KBM-7 (cell line): Measurements from ENCODE around the gene PLD3.
A peak's percentile ranks its signal among the peaks of the same experiment; 100 is the strongest.
"Not testable (repeated sequence)": the region's sequence is repeated elsewhere in the genome, so short reads cannot be mapped to it uniquely, and the experiment has no call there.

Experiments used
- DNase-seq: peaks from one replicate; pipeline ENCODE4 v3.0.0-alpha.2; 2015
- in situ Hi-C: fragments of 300-500 bp; cut with MboI; formaldehyde crosslinking; loops from 2 replicates; pipeline ENCODE4 v1.14.3; 2020; ENCODE audit warnings: low sequenced_read_pairs, low pct_unique_long_range_greater_than_20kb, mixed read lengths

Gene PLD3

GRCh38 chr19:40407714-40408597, 59.5 kb downstream of the PLD3 start:
- in situ Hi-C loops, result no loop called here
- no peak for DNase-seq

- in situ Hi-C loops, DNase-seq: not testable (repeated sequence)
Measured at GRCh38 chr19:40408598-40408925, 60.1 kb downstream of the PLD3 start.

- DNase-seq, result no peak
- in situ Hi-C loops, result no loop called here
Measured at GRCh38 chr19:40410030-40410389, 61.5 kb downstream of the PLD3 start.

GRCh38 chr19:40411125-40411842, 62.8 kb downstream of the PLD3 start:
- DNase-seq, result no peak
- in situ Hi-C loops, result no loop called here

- no peak for DNase-seq
- in situ Hi-C loops, result no loop called here
Measured at GRCh38 chr19:40411958-40412499, 63.5 kb downstream of the PLD3 start.

GRCh38 chr19:40412866-40413265, 64.4 kb downstream of the PLD3 start:
- no peak for DNase-seq
- in situ Hi-C loops, result no loop called here

- no peak for DNase-seq
- in situ Hi-C loops, result no loop called here
Measured at GRCh38 chr19:40413291-40413845, 64.9 kb downstream of the PLD3 start, which contains the start of gene PRX. PRX (minus strand) TSS chr19:40413378; CDS start chr19:40407932, 5,446 bp downstream.

GRCh38 chr19:40414542-40415535, 66.3 kb downstream of the PLD3 start:
- no peak for DNase-seq
- in situ Hi-C loops, result no loop called here

- in situ Hi-C loops, result no loop called here
Measured at GRCh38 chr19:40415768-40416167, 67.3 kb downstream of the PLD3 start.

GRCh38 chr19:40416918-40417642, 68.6 kb downstream of the PLD3 start:
- in situ Hi-C loops, result no loop called here
- DNase-seq, result peak; percentile 70

More at GRCh38 chr19:40415768-40416167, 67.3 kb downstream of the PLD3 start:
- DNase-seq, result no peak

GRCh38 chr19:40417643-40417981, 69.1 kb downstream of the PLD3 start:
- DNase-seq, result no peak
- in situ Hi-C loops, result no loop called here

- in situ Hi-C loops, result no loop called here
Measured at GRCh38 chr19:40418040-40418439, 69.5 kb downstream of the PLD3 start.

GRCh38 chr19:40419066-40419612, 70.6 kb downstream of the PLD3 start:
- in situ Hi-C loops, result no loop called here

More at GRCh38 chr19:40418040-40418439, 69.5 kb downstream of the PLD3 start:
- no peak for DNase-seq

GRCh38 chr19:40419780-40420179, 71.3 kb downstream of the PLD3 start:
- in situ Hi-C loops, result no loop called here
- no peak for DNase-seq

More at GRCh38 chr19:40419066-40419612, 70.6 kb downstream of the PLD3 start:
- no peak for DNase-seq

GRCh38 chr19:40420451-40420765, 71.9 kb downstream of the PLD3 start:
- DNase-seq, result no peak
- in situ Hi-C loops, result no loop called here

- in situ Hi-C loops, result no loop called here
- DNase-seq, result peak; percentile 90
Measured at GRCh38 chr19:40420766-40421765, 72.6 kb downstream of the PLD3 start.
